Neural progenitor cell (in vitro differentiated cells): ENCODE data around the gene CPXM1.

Source experiments
- EZH2 ChIP-seq: fragments of 200-600 bp; sonication (generic); IDR thresholded peaks from 2 replicates; pipeline ENCODE4 v1.6.1; 2017; ENCODE audit warnings: antibody characterized with exemption, mild to moderate bottlenecking, moderate library complexity
- TF ChIP-seq, protein P1 (sequence below): fragments of 200-600 bp; sonication (generic); IDR thresholded peaks from 2 replicates; pipeline ENCODE4 v1.5.1; 2017; ENCODE audit warnings: antibody characterized with exemption, mild to moderate bottlenecking

DNA sequence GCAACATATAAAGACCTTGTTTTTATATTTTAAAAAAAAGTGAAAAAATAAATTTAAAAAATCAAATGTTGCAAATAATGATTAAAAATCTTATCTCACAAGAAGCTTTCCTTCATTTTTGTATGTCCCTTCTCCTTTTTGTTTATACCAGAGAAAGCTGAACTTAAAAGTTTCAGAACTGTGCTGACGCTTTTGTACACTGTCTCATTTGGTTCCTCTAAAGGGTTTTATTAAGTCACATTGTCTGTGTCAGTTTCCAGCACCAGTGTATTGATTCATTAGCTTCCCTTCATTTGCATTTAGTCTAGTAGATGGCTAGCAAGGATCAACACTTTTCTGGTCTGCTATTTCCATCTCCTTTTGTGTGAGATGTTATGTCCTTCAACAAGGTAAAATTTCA lies 33.3 kb upstream of the CPXM1 start:
- TF ChIP-seq, protein P1, sequence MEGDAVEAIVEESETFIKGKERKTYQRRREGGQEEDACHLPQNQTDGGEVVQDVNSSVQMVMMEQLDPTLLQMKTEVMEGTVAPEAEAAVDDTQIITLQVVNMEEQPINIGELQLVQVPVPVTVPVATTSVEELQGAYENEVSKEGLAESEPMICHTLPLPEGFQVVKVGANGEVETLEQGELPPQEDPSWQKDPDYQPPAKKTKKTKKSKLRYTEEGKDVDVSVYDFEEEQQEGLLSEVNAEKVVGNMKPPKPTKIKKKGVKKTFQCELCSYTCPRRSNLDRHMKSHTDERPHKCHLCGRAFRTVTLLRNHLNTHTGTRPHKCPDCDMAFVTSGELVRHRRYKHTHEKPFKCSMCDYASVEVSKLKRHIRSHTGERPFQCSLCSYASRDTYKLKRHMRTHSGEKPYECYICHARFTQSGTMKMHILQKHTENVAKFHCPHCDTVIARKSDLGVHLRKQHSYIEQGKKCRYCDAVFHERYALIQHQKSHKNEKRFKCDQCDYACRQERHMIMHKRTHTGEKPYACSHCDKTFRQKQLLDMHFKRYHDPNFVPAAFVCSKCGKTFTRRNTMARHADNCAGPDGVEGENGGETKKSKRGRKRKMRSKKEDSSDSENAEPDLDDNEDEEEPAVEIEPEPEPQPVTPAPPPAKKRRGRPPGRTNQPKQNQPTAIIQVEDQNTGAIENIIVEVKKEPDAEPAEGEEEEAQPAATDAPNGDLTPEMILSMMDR, result no peak
- TF ChIP-seq EZH2, result no peak
